Testis (tissue), 3 donors: ENCODE data around the gene ZNF408. TPM values are rescaled to one million over a fixed set of nuclear protein-coding genes. Genes with fewer than 3 reads are reported as not detected.

Experiments used
- DNase-seq: peaks from one replicate; pipeline ENCODE4 v3.0.0-alpha.2; 2019
- H3K27ac ChIP-seq, 2 donors: fragments of 200-600 bp; sonication (generic); one replicate each; pipeline ENCODE4 v1.5.1; 2019
- H3K27me3 ChIP-seq: fragments of 200-600 bp; sonication (generic); one replicate; pipeline ENCODE4 v1.5.1; 2019
- H3K36me3 ChIP-seq: fragments of 200-600 bp; sonication (generic); one replicate; pipeline ENCODE4 v1.5.1; 2017; ENCODE audit warnings: low read depth; ENCODE audit errors: missing control alignments
- H3K4me1 ChIP-seq: fragments of 200-600 bp; sonication (generic); one replicate; pipeline ENCODE4 v1.5.1; 2019
- H3K4me3 ChIP-seq, 2 donors: fragments of 200-600 bp; sonication (generic); one replicate each; pipeline ENCODE4 v1.5.1; 2017 to 2019
- H3K9me3 ChIP-seq: fragments of 200-600 bp; sonication (generic); one replicate; pipeline ENCODE4 v1.5.1; 2017
- CTCF ChIP-seq, 3 experiments: fragments of 450-650 bp in 2 of 3; fragments of 200-600 bp in 1 of 3; sonication (generic) in 1 of 3; IDR thresholded peaks; one replicate each; pipeline ENCODE4 v1.5.1; 2016 to 2019; ENCODE audit warnings: antibody characterized with exemption in 3 of 3, mild to moderate bottlenecking in 2 of 3, moderate library complexity in 1 of 3
- POLR2A ChIP-seq: fragments of 450-650 bp; IDR thresholded peaks from one replicate; pipeline ENCODE4 v1.6.1; 2017; ENCODE audit warnings: antibody characterized with exemption, mild to moderate bottlenecking, moderate library complexity
- WGBS, 2 donors: methylation state at CpG; one replicate each; pipeline ENCODE4 v1.1.5; 2018; 5-methylcytosine and 5-hydroxymethylcytosine counted together
- intact Hi-C: fragments of 100-400 bp; cut with DNase I; formaldehyde crosslinking; loops from one replicate; pipeline ENCODE4 v1.15.1; 2023; ENCODE audit warnings: low total_unique reads
- polyA plus RNA-seq: library from polyadenylated mRNA; stranded (reverse); fragments of 350-450 nt; fragmentation: Illumina TruSeq; extraction: RNeasy Lipid Tissue Mini Kit (QIAGEN cat#74804); gene quantifications from one replicate; pipeline ENCODE4 v1.2.3, GENCODE V29; 2014; ENCODE audit warnings: low read depth, low replicate concordance; ENCODE audit not compliant: insufficient read depth
- total RNA-seq, 2 donors: library from RNA; depleted of rRNA; stranded (reverse); fragments of >200 nt; gene quantifications; one replicate each; pipeline ENCODE4 v1.2.3, GENCODE V29; 2016

ZNF408 gene
- total and polyA plus RNA-seq, 3 donors from 2014 or later: 11.7 to 27.4 (median 18.3) TPM

GRCh38 chr11:46675288-46675851 lies 25.5 kb upstream of the ZNF408 start:
- no peak for DNase-seq
- Histone ChIP-seq H3K4me1 (peaks cover 20% of the 10 kb centered on the region), H3K27me3 (no peaks in the 10 kb centered on the region), H3K27ac (peak overlapping the region; percentile 50 to 52), H3K9me3 (no peaks in the 10 kb centered on the region), H3K4me3 (no peak overlapping the region), H3K36me3 (no peaks in the 10 kb centered on the region)
- no peak for TF ChIP-seq CTCF (IDR thresholded peaks at IDR 0.05)
- WGBS, 2 donors: 55 to 58% methylated on average over 4 of the region's 4 CpGs
- intact Hi-C loops: no loop called here

- H3K4me1 ChIP-seq: peaks cover 20% of the 10 kb centered on the region
- DNase-seq: no peak
- 78 to 83% methylated on average over 7 of the region's 7 CpGs for WGBS, 2 donors
Observed at GRCh38 chr11:46675949-46676348, 24.9 kb upstream of the ZNF408 start.

GRCh38 chr11:46676436-46677158 lies 24.2 kb upstream of the ZNF408 start:
- Histone ChIP-seq H3K27me3 (no peaks in the 10 kb centered on the region), H3K4me3 (no peak overlapping the region), H3K27ac (no peak overlapping the region), H3K9me3 (no peaks in the 10 kb centered on the region), H3K36me3 (no peaks in the 10 kb centered on the region), H3K4me1 (peaks cover 20% of the 10 kb centered on the region)
- 80 to 92% methylated on average over 15 of the region's 15 CpGs for WGBS, 2 donors
- TF ChIP-seq POLR2A: no peak
- no peak for TF ChIP-seq CTCF (IDR thresholded peaks at IDR 0.05)
- intact Hi-C loops: no loop called here
- no peak for DNase-seq

More at GRCh38 chr11:46675949-46676348, 24.9 kb upstream of the ZNF408 start:
- Histone ChIP-seq H3K9me3 (no peaks in the 10 kb centered on the region), H3K27ac (peak overlapping the region; percentile 50 to 52), H3K4me3 (no peak overlapping the region), H3K36me3 (no peaks in the 10 kb centered on the region), H3K27me3 (no peaks in the 10 kb centered on the region)
- TF ChIP-seq POLR2A: no peak
- no peak for TF ChIP-seq CTCF (IDR thresholded peaks at IDR 0.05)
- intact Hi-C loops: no loop called here

GRCh38 chr11:46677169-46677568 lies 23.7 kb upstream of the ZNF408 start:
- no peaks in the 10 kb centered on the region for H3K9me3 ChIP-seq
- DNase-seq: no peak
- H3K27me3 ChIP-seq: no peaks in the 10 kb centered on the region
- no peak overlapping the region for H3K4me3 ChIP-seq
- WGBS, 2 donors: 89 to 92% methylated on average over 5 to 8 of the region's 8 CpGs
- peaks cover 20% of the 10 kb centered on the region for H3K4me1 ChIP-seq
- intact Hi-C loops: no loop called here
- H3K27ac ChIP-seq: no peak overlapping the region
- no peaks in the 10 kb centered on the region for H3K36me3 ChIP-seq
- no peak for TF ChIP-seq POLR2A
- no peak for TF ChIP-seq CTCF (IDR thresholded peaks at IDR 0.05)
